OCI-LY1 (cell line): Measurements from ENCODE around the gene TRIOBP.

Source experiments
- H2AFZ ChIP-seq: fragments of 200-600 bp; sonication (generic), shearing (Covaris generic); 2 replicates; pipeline ENCODE4 v1.6.0; 2014; ENCODE audit warnings: antibody characterized with exemption, mild to moderate bottlenecking, low read length
- H3F3A ChIP-seq: fragments of 200-600 bp; sonication (generic), shearing (Covaris generic); 2 replicates; pipeline ENCODE4 v1.6.0; 2014; ENCODE audit warnings: mild to moderate bottlenecking, antibody characterized with exemption, low read length, moderate library complexity; ENCODE audit not compliant: insufficient read depth
- H3K27ac ChIP-seq: fragments of 200-600 bp; sonication (generic); 2 replicates; pipeline ENCODE4 v1.5.1; 2014; ENCODE audit warnings: low read length, mixed run types, mild to moderate bottlenecking, low read depth; ENCODE audit not compliant: poor library complexity, severe bottlenecking
- H3K27me3 ChIP-seq: fragments of 200-600 bp; sonication (generic); 2 replicates; pipeline ENCODE4 v1.6.0; 2014; ENCODE audit warnings: antibody characterized with exemption, mild to moderate bottlenecking, low read length, moderate library complexity; ENCODE audit not compliant: insufficient read depth
- H3K36me3 ChIP-seq: fragments of 200-600 bp; sonication (generic); 2 replicates; pipeline ENCODE4 v1.6.1; 2014; ENCODE audit warnings: mild to moderate bottlenecking, antibody characterized with exemption, low read length, moderate library complexity, mixed read lengths; ENCODE audit not compliant: insufficient read depth
- H3K4me1 ChIP-seq: fragments of 200-600 bp; sonication (generic); 2 replicates; pipeline ENCODE4 v1.5.1; 2014; ENCODE audit warnings: mild to moderate bottlenecking, low read length, moderate library complexity; ENCODE audit not compliant: insufficient read depth, severe bottlenecking
- H3K4me2 ChIP-seq: fragments of 200-600 bp; sonication (generic), shearing (Covaris generic); 2 replicates; pipeline ENCODE4 v1.6.1; 2014; ENCODE audit warnings: low read length
- H3K4me3 ChIP-seq: fragments of 200-600 bp; sonication (generic); 2 replicates; pipeline ENCODE4 v1.5.1; 2014; ENCODE audit warnings: low read length, low read depth, mild to moderate bottlenecking, mixed read lengths; ENCODE audit not compliant: poor library complexity, severe bottlenecking
- H3K79me2 ChIP-seq: fragments of 200-600 bp; shearing (Covaris generic); 2 replicates; pipeline ENCODE4 v1.6.1; 2016; ENCODE audit warnings: mixed run types, low read length, mixed read lengths; ENCODE audit not compliant: insufficient read depth
- H3K9ac ChIP-seq: fragments of 200-600 bp; sonication (generic), shearing (Covaris generic); 2 replicates; pipeline ENCODE4 v1.6.1; 2014; ENCODE audit warnings: mild to moderate bottlenecking, low read length, mixed read lengths
- H3K9me2 ChIP-seq: fragments of 200-600 bp; sonication (generic), shearing (Covaris generic); 2 replicates; pipeline ENCODE4 v1.6.1; 2014; ENCODE audit warnings: low read depth, mild to moderate bottlenecking, low read length, mixed read lengths
- H3K9me3 ChIP-seq: fragments of 200-600 bp; shearing (Covaris generic); 2 replicates; pipeline ENCODE4 v1.6.1; 2014; ENCODE audit warnings: low read length, mixed read lengths
- H4K20me1 ChIP-seq: fragments of 200-600 bp; sonication (generic), shearing (Covaris generic); 2 replicates; pipeline ENCODE4 v1.6.0; 2016; ENCODE audit warnings: mild to moderate bottlenecking, low read length; ENCODE audit not compliant: insufficient read depth
- CTCF ChIP-seq: fragments of 200-600 bp; sonication (generic), shearing (Covaris generic); IDR thresholded peaks from 2 replicates; pipeline ENCODE4 v1.5.1; 2017; ENCODE audit warnings: mild to moderate bottlenecking, antibody characterized with exemption, low read length, moderate library complexity, mixed read lengths
- EZH2 ChIP-seq: fragments of 200-600 bp; sonication (generic), shearing (Covaris generic); IDR thresholded peaks from 2 replicates; pipeline ENCODE4 v1.8.0; 2017; ENCODE audit warnings: borderline replicate concordance, mixed run types, mild to moderate bottlenecking, antibody characterized with exemption, low read length, moderate library complexity, mixed read lengths

Gene TRIOBP

GRCh38 chr22:37763652-37764051 is 66.8 kb downstream of the TRIOBP start:
- H3K4me2 ChIP-seq, result no peak overlapping the region
- H4K20me1 ChIP-seq, result no peaks in the 10 kb centered on the region
- no peak overlapping the region for H3K4me3 ChIP-seq
- no peaks in the 10 kb centered on the region for H3K27me3 ChIP-seq
- peaks cover 21% of the 10 kb centered on the region for H3K36me3 ChIP-seq
- H2AFZ ChIP-seq, result no peak overlapping the region
- no peak for TF ChIP-seq CTCF
- TF ChIP-seq EZH2, result no peak
- no peaks in the 10 kb centered on the region for H3K9me3 ChIP-seq
- H3K9me2 ChIP-seq, result no peaks in the 10 kb centered on the region
- no peak overlapping the region for H3K9ac ChIP-seq
- no peaks in the 10 kb centered on the region for H3F3A ChIP-seq
- peaks cover 12% of the 10 kb centered on the region for H3K4me1 ChIP-seq
- H3K27ac ChIP-seq, result no peak overlapping the region
- no peaks in the 10 kb centered on the region for H3K79me2 ChIP-seq

GRCh38 chr22:37764622-37765021 is 67.8 kb downstream of the TRIOBP start:
- H4K20me1 ChIP-seq, result no peaks in the 10 kb centered on the region
- H3K36me3 ChIP-seq, result peaks cover 11% of the 10 kb centered on the region
- H3K79me2 ChIP-seq, result no peaks in the 10 kb centered on the region
- H3K4me3 ChIP-seq, result no peak overlapping the region
- no peaks in the 10 kb centered on the region for H3F3A ChIP-seq
- no peaks in the 10 kb centered on the region for H3K9me3 ChIP-seq
- peak overlapping the region; percentile 23 for H3K27ac ChIP-seq
- peaks cover 12% of the 10 kb centered on the region for H3K4me1 ChIP-seq
- no peak overlapping the region for H3K4me2 ChIP-seq
- H3K27me3 ChIP-seq, result no peaks in the 10 kb centered on the region
- no peaks in the 10 kb centered on the region for H3K9me2 ChIP-seq
- H2AFZ ChIP-seq, result no peak overlapping the region
- no peak overlapping the region for H3K9ac ChIP-seq
- TF ChIP-seq CTCF, result no peak
- TF ChIP-seq EZH2, result no peak

GRCh38 chr22:37765498-37765897 is 68.7 kb downstream of the TRIOBP start:
- no peak overlapping the region for H2AFZ ChIP-seq
- H3K27ac ChIP-seq, result no peak overlapping the region
- no peak for TF ChIP-seq EZH2
- H3K79me2 ChIP-seq, result no peaks in the 10 kb centered on the region
- H3K36me3 ChIP-seq, result peaks cover 8% of the 10 kb centered on the region
- no peak overlapping the region for H3K4me3 ChIP-seq
- H3K9ac ChIP-seq, result no peak overlapping the region
- H3K9me3 ChIP-seq, result no peaks in the 10 kb centered on the region
- no peaks in the 10 kb centered on the region for H3K27me3 ChIP-seq
- no peaks in the 10 kb centered on the region for H4K20me1 ChIP-seq
- no peaks in the 10 kb centered on the region for H3F3A ChIP-seq
- peaks cover 12% of the 10 kb centered on the region for H3K4me1 ChIP-seq
- H3K4me2 ChIP-seq, result no peak overlapping the region
- H3K9me2 ChIP-seq, result no peaks in the 10 kb centered on the region

GRCh38 chr22:37765953-37766576 is 69.2 kb downstream of the TRIOBP start:
- no peaks in the 10 kb centered on the region for H3F3A ChIP-seq
- H3K4me3 ChIP-seq, result no peak overlapping the region
- peaks cover 8% of the 10 kb centered on the region for H3K36me3 ChIP-seq
- no peak overlapping the region for H3K4me2 ChIP-seq
- no peaks in the 10 kb centered on the region for H4K20me1 ChIP-seq
- no peaks in the 10 kb centered on the region for H3K9me3 ChIP-seq
- no peak overlapping the region for H2AFZ ChIP-seq
- H3K27me3 ChIP-seq, result no peaks in the 10 kb centered on the region
- H3K9ac ChIP-seq, result no peak overlapping the region
- H3K4me1 ChIP-seq, result peaks cover 12% of the 10 kb centered on the region
- no peak overlapping the region for H3K27ac ChIP-seq
- H3K9me2 ChIP-seq, result no peaks in the 10 kb centered on the region
- no peaks in the 10 kb centered on the region for H3K79me2 ChIP-seq
- TF ChIP-seq EZH2 (no peak), CTCF (no peak)
